IMR-90 (cell line): ENCODE results near the gene RSRC2. TPM values are rescaled to one million over a fixed set of nuclear protein-coding genes. Genes with fewer than 3 reads are reported as not detected.

ENCODE experiments used
- ATAC-seq: fragments of 200-7000 bp; cut with Tn5 transposase; 2 replicates; pipeline ENCODE4 v1.9.1; 2020; ENCODE audit warnings: low read depth, mild to moderate bottlenecking, moderate library complexity
- BruUV-seq: library from RNA; stranded (reverse); fragments of 400-500 nt; replicated peaks from 2 replicates; lab custom pipeline; 2021; lab: Mats Ljungman, UMichigan
- CTCF ChIA-PET: fragments of 300-600 bp; formaldehyde crosslinking; extraction: SDS; loops from one replicate; lab custom pipeline; 2021; ENCODE audit warnings: antibody characterized with exemption; lab: Yijun Ruan, JAX
- POLR2A ChIA-PET: fragments of 300-600 bp; sonication (Branson Sonifier 250); formaldehyde crosslinking; loops from one replicate; lab custom pipeline; 2022; ENCODE audit warnings: antibody characterized with exemption; ENCODE audit not compliant: unreplicated experiment; lab: Charles Lee
- DNase-seq: peaks from one replicate; pipeline ENCODE4 v3.0.0; 2013
- H2AFZ ChIP-seq: replicated peaks from 2 replicates; pipeline ENCODE3; 2013; ENCODE audit warnings: low read length, mild to moderate bottlenecking; ENCODE audit not compliant: poor library complexity
- H2AK5ac ChIP-seq: 2 replicates; pipeline ENCODE4 v1.6.1; 2013; ENCODE audit warnings: low read depth, low read length, inconsistent platforms
- H2AK9ac ChIP-seq: replicated peaks from 2 replicates; pipeline ENCODE3; 2013; ENCODE audit warnings: mild to moderate bottlenecking, low read depth, low read length, moderate library complexity; ENCODE audit not compliant: poor library complexity
- H2BK120ac ChIP-seq: 2 replicates; pipeline ENCODE4 v1.6.1; 2013; ENCODE audit warnings: low read depth, low read length, inconsistent platforms
- H2BK15ac ChIP-seq: 3 replicates; pipeline ENCODE4 v1.6.1; 2013; ENCODE audit warnings: low read depth, low read length, inconsistent platforms
- H2BK20ac ChIP-seq: 2 replicates; pipeline ENCODE4 v1.6.1; 2013; ENCODE audit warnings: low read depth, mild to moderate bottlenecking, inconsistent platforms, low read length, moderate library complexity
- H2BK5ac ChIP-seq: 2 replicates; pipeline ENCODE4 v1.6.1; 2013; ENCODE audit warnings: mild to moderate bottlenecking, low read depth, low read length, inconsistent platforms; ENCODE audit not compliant: poor library complexity, severe bottlenecking
- H3K14ac ChIP-seq: replicated peaks from 2 replicates; pipeline ENCODE4 v1.6.1; 2013; ENCODE audit warnings: low read depth, low read length, inconsistent platforms
- H3K18ac ChIP-seq: 2 replicates; pipeline ENCODE4 v1.6.1; 2013; ENCODE audit warnings: low read depth, low read length, control low read depth
- H3K23ac ChIP-seq: 2 replicates; pipeline ENCODE4 v1.6.1; 2013; ENCODE audit warnings: low read depth, low read length, inconsistent platforms
- H3K27ac ChIP-seq: 2 replicates; pipeline ENCODE4 v1.5.1; 2013; ENCODE audit warnings: mild to moderate bottlenecking, control low read depth, low read length; ENCODE audit not compliant: insufficient read depth
- H3K27me3 ChIP-seq: 2 replicates; pipeline ENCODE4 v1.6.1; 2013; ENCODE audit warnings: low read length; ENCODE audit not compliant: control insufficient read depth, insufficient read depth
- H3K36me3 ChIP-seq: 2 replicates; pipeline ENCODE4 v1.6.1; 2013; ENCODE audit warnings: low read length, mixed read lengths; ENCODE audit not compliant: control insufficient read depth, insufficient read depth
- H3K4ac ChIP-seq: 2 replicates; pipeline ENCODE4 v1.6.1; 2013; ENCODE audit warnings: low read depth, low read length, inconsistent platforms
- H3K4me1 ChIP-seq: 2 replicates; pipeline ENCODE4 v1.6.1; 2013; ENCODE audit warnings: low read length, mixed read lengths; ENCODE audit not compliant: control insufficient read depth, insufficient read depth
- H3K4me2 ChIP-seq: 2 replicates; pipeline ENCODE4 v1.6.1; 2013; ENCODE audit warnings: low read depth, mild to moderate bottlenecking, control low read depth, low read length, moderate library complexity
- H3K4me3 ChIP-seq: 2 replicates; pipeline ENCODE4 v1.5.1; 2013; ENCODE audit warnings: low read depth, mild to moderate bottlenecking, control low read depth, low read length, moderate library complexity; ENCODE audit not compliant: insufficient read depth
- H3K56ac ChIP-seq: 2 replicates; pipeline ENCODE4 v1.6.1; 2013; ENCODE audit warnings: low read length, inconsistent platforms; ENCODE audit not compliant: insufficient read depth; ENCODE audit errors: extremely low read depth
- H3K79me1 ChIP-seq, 2 experiments: 2 replicates each; pipeline ENCODE4 v1.6.1; 2013; ENCODE audit warnings: low read length in 2 of 2, inconsistent platforms in 1 of 2, low read depth in 1 of 2
- H3K9ac ChIP-seq: 2 replicates; pipeline ENCODE4 v1.6.1; 2013; ENCODE audit warnings: low read depth, low read length, control low read depth
- H3K9me1 ChIP-seq: 2 replicates; pipeline ENCODE4 v1.6.1; 2013; ENCODE audit warnings: low read length, inconsistent platforms; ENCODE audit not compliant: insufficient read depth
- H3K9me3 ChIP-seq: 2 replicates; pipeline ENCODE4 v1.6.1; 2013; ENCODE audit warnings: low read length; ENCODE audit not compliant: control insufficient read depth, insufficient read depth
- H4K20me1 ChIP-seq: 2 replicates; pipeline ENCODE4 v1.6.1; 2013; ENCODE audit warnings: low read length, inconsistent platforms; ENCODE audit not compliant: insufficient read depth
- H4K5ac ChIP-seq: 2 replicates; pipeline ENCODE4 v1.6.1; 2013; ENCODE audit warnings: mild to moderate bottlenecking, low read depth, low read length, control low read depth
- H4K8ac ChIP-seq, 2 experiments: 2 replicates each; pipeline ENCODE4 v1.6.1; 2013; ENCODE audit warnings: low read depth in 2 of 2, low read length in 2 of 2, control low read depth in 1 of 2, inconsistent platforms in 1 of 2
- H4K91ac ChIP-seq: 2 replicates; pipeline ENCODE4 v1.6.1; 2013; ENCODE audit warnings: low read depth, low read length, inconsistent platforms; ENCODE audit not compliant: insufficient read depth
- CEBPB ChIP-seq: IDR thresholded peaks from 2 replicates; pipeline ENCODE4 v1.6.1; 2012; ENCODE audit warnings: low read depth, low read length, improper control_type of control experiment
- CHD1 ChIP-seq: IDR thresholded peaks from 2 replicates; pipeline ENCODE4 v1.6.1; 2012; ENCODE audit warnings: low read depth, low read length, improper control_type of control experiment
- MAFK ChIP-seq: IDR thresholded peaks from 2 replicates; pipeline ENCODE4 v1.6.1; 2012; ENCODE audit warnings: low read depth, low read length, improper control_type of control experiment
- RAD21 ChIP-seq: IDR thresholded peaks from 2 replicates; pipeline ENCODE4 v1.6.1; 2012; ENCODE audit warnings: low read length, improper control_type of control experiment
- WGBS, 2 experiments: methylation state at CpG; one replicate each; pipeline versions ENCODE4 v1.1.5 to v1.1.7; 2013; ENCODE audit warnings: missing lambda C conversion rate in 2 of 2; ENCODE audit not compliant: insufficient read length in 1 of 2; ENCODE audit errors: extremely low coverage in 2 of 2; 5-methylcytosine and 5-hydroxymethylcytosine counted together
- dilution Hi-C: fragments of 300-500 bp; cut with HindIII; formaldehyde crosslinking; loops from one replicate; pipeline ENCODE4 v1.14.3; 2018; ENCODE audit warnings: low sequenced_read_pairs; ENCODE audit not compliant: unreplicated experiment
- in situ Hi-C: fragments of 300-500 bp; cut with MboI; formaldehyde crosslinking; loops from 3 replicates; pipeline ENCODE4 v1.14.3; 2019; ENCODE audit warnings: low sequenced_read_pairs, inconsistent platforms, mixed read lengths
- intact Hi-C: fragments of 100-400 bp; cut with micrococcal nuclease; formaldehyde crosslinking; loops from 2 replicates; pipeline ENCODE4 v1.10.0; 2022
- polyA plus RNA-seq, 3 experiments: library from polyadenylated mRNA; depleted of rRNA; stranded (reverse); fragments of >200 nt; gene quantifications; 2 replicates each; pipeline ENCODE4 v1.2.3, GENCODE V29; 2012; ENCODE audit warnings: low replicate concordance in 1 of 3
- total RNA-seq: library from RNA; depleted of rRNA; stranded (reverse); fragments of >200 nt; gene quantifications from 2 replicates; pipeline ENCODE4 v1.2.3, GENCODE V29; 2012

The RSRC2 gene
- total and polyA plus RNA-seq, 2 of the 4 experiments (the other 2 are of a cell fraction), result 18.6 to 31.5 TPM

DNA sequence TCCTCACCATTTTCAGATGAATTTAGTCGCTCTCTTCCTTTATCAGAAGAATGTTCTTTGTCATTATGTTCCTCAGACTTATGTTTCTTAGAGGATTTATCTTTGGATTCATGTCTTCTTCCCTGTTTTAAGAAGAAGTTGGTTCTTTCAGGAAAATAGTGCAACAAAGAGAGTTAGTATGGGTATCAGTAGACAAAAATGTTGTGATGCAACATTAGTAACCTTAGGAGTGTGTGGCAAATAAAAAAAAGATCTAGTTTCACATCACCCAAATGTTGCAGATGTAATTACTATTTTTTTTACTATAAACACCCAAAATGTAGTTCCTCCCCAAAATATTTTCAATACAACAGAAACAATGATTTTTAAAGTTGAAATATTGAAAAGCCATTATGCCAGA lies 7.8 kb downstream of the RSRC2 start:
- H3K9ac ChIP-seq, result no peak overlapping the region
- H2AK5ac ChIP-seq, result no peak overlapping the region
- H4K20me1 ChIP-seq, result peaks cover 83% of the 10 kb centered on the region
- H3K27ac ChIP-seq, result peak overlapping the region; percentile 16; the same call in 1 of the 2 replicates
- H3K9me1 ChIP-seq, result peaks cover 5% of the 10 kb centered on the region
- H3K27me3 ChIP-seq, result no peaks in the 10 kb centered on the region
- H2AFZ ChIP-seq, result no peak overlapping the region
- H2BK120ac ChIP-seq, result no peak overlapping the region
- H3K23ac ChIP-seq, result peak overlapping the region; percentile 26; the same call in 1 of the 2 replicates
- peaks cover 10% of the 10 kb centered on the region for H3K4me1 ChIP-seq
- H2AK9ac ChIP-seq, result no peak overlapping the region
- no peak overlapping the region for H4K8ac ChIP-seq
- CTCF ChIA-PET, result no interaction called here
- H3K56ac ChIP-seq, result no peak overlapping the region
- H2BK20ac ChIP-seq, result no peak overlapping the region
- no peak overlapping the region for H3K4me2 ChIP-seq
- intact Hi-C loops (no loop called here), dilution Hi-C loops (no loop called here), in situ Hi-C loops (no loop called here)
- peaks cover 56% of the 10 kb centered on the region for H3K36me3 ChIP-seq
- no TSS peak for BruUV-seq
- H2BK15ac ChIP-seq, result no peak overlapping the region
- no peak overlapping the region for H3K4ac ChIP-seq
- TF ChIP-seq MAFK (no peak), CEBPB (peak; percentile 84), RAD21 (no peak), CHD1 (no peak)
- no CpG with 5 or more reads among the region's 1 CpG for WGBS, 2 experiments
- no peak overlapping the region for H3K14ac ChIP-seq
- H3K9me3 ChIP-seq, result 0 out of 2 replicates have a peak, but pooled peaks cover 2% of the 10 kb centered on the region
- peak; percentile 33 for DNase-seq
- peak overlapping the region; percentile 46; the same call in 1 of the 2 replicates for H3K18ac ChIP-seq
- no peak overlapping the region for H3K4me3 ChIP-seq
- H2BK5ac ChIP-seq, result peak overlapping the region; percentile 87
- no peak overlapping the region for H4K91ac ChIP-seq
- POLR2A ChIA-PET, result no interaction called here
- ATAC-seq, result no peak
- H4K5ac ChIP-seq, result no peak overlapping the region; the same call in 1 of the 2 replicates
- peaks cover 20 to 54% of the 10 kb centered on the region in 2 experiments for H3K79me1 ChIP-seq
